Ovary (tissue), 9 donors: ENCODE results near the gene ABHD16A. TPM values are rescaled to one million over a fixed set of nuclear protein-coding genes. Genes with fewer than 3 reads are reported as not detected.

ENCODE experiments used
- DNase-seq, 5 donors: peaks; one replicate each; pipeline ENCODE4 v3.0.0-alpha.2; 2019 to 2020
- H3K27ac ChIP-seq, 2 donors: fragments of 200-600 bp; one replicate each; pipeline versions ENCODE4 v1.5.1 to v1.8.0; 2019 to 2022
- H3K27me3 ChIP-seq: fragments of 200-600 bp; one replicate; pipeline ENCODE4 v1.8.0; 2022
- H3K36me3 ChIP-seq: fragments of 200-600 bp; sonication (generic); one replicate; pipeline ENCODE4 v1.5.1; 2019
- H3K4me1 ChIP-seq: one replicate; pipeline ENCODE4 v1.8.1; 2013; ENCODE audit warnings: mild to moderate bottlenecking, moderate library complexity; ENCODE audit not compliant: insufficient read depth
- H3K4me3 ChIP-seq: fragments of 200-600 bp; sonication (generic); one replicate; pipeline ENCODE4 v1.5.1; 2017
- H3K9me3 ChIP-seq, 2 donors: fragments of 200-600 bp in 1 of 2; sonication (generic) in 1 of 2; one replicate each; pipeline versions ENCODE4 v1.5.1 to v1.8.1; 2013 to 2019; ENCODE audit warnings: mild to moderate bottlenecking in 1 of 2, moderate library complexity in 1 of 2
- CTCF ChIP-seq, 3 donors: fragments of 450-650 bp in 2 of 3; fragments of 200-600 bp in 1 of 3; IDR thresholded peaks; one replicate each; pipeline versions ENCODE4 v1.5.1 to v1.8.0; 2016 to 2022; ENCODE audit warnings: antibody characterized with exemption in 3 of 3, mild to moderate bottlenecking in 1 of 3
- EP300 ChIP-seq: sonication (generic); formaldehyde crosslinking; IDR thresholded peaks from one replicate; pipeline ENCODE4 v1.6.1; 2017; ENCODE audit warnings: antibody characterized with exemption
- POLR2A ChIP-seq: fragments of 450-650 bp; IDR thresholded peaks from one replicate; pipeline ENCODE4 v1.6.1; 2017; ENCODE audit warnings: antibody characterized with exemption, mild to moderate bottlenecking, moderate library complexity
- WGBS, 3 donors: extraction: QIAGEN DNeasy Blood & Tissue Kit in 1 of 3; methylation state at CpG; one replicate each; pipeline versions ENCODE4 v1.1.5 to v1.1.7; 2013 to 2017; 5-methylcytosine and 5-hydroxymethylcytosine counted together
- intact Hi-C, 4 donors: fragments of 100-400 bp; cut with DNase I; formaldehyde crosslinking; loops; one replicate each; pipeline versions ENCODE4 v1.11.0 to v1.15.1; 2022 to 2023
- polyA plus RNA-seq, 2 donors: library from polyadenylated mRNA; stranded (reverse); fragments of 200-250 nt in 1 of 2; fragments of 350-450 nt in 1 of 2; fragmentation: Illumina TruSeq in 1 of 2; extraction: RNeasy Lipid Tissue Mini Kit (QIAGEN cat#74804) in 1 of 2; gene quantifications; one replicate each; pipeline ENCODE4 v1.2.3, GENCODE V29; 2013 to 2014
- total RNA-seq, 7 donors: library from RNA; depleted of rRNA in 2 of 7; stranded (reverse); fragments of >200 nt in 2 of 7; fragmentation: NEBNext Ultra II Directional in 3 of 7; extraction: Animal tissue kit (Norgen Biotek cat#: 25700) in 3 of 7; gene quantifications; one replicate each; pipeline versions ENCODE4 v1.1.0 to v1.2.4, GENCODE V29; 2016 to 2023
- donor health status: DM: no; HTN: no; CAD: no; lungs with moderate emphysema.
- donor health status: DM: no; HTN: no; CAD: no.
- donor health status: Bipolar disorder and iron deficiency.
- donor health status: DM: yes; HTN: yes; CAD: no.
- donor health status: DM: no; HTN: no; CAD: no.
- donor health status: DM: yes; HTN: yes; CAD: no.

ABHD16A gene
- total and polyA plus RNA-seq, 9 donors: 25.4 to 60.4 (median 36.7) TPM

GRCh38 chr6:31660381-31661261 lies 42.5 kb downstream of the ABHD16A start, which contains the start of gene C6orf47:
TSS of gene C6orf47 (minus strand) at chr6:31660778. CDS start at chr6:31659947, 831 bp downstream.
- peaks cover 25% of the 10 kb centered on the region for H3K4me1 ChIP-seq
- DNase-seq: peak; percentile 88 to 93 (median 88)
- H3K27me3 ChIP-seq: no peaks in the 10 kb centered on the region
- intact Hi-C loops: no loop called here
- H3K36me3 ChIP-seq: no peaks in the 10 kb centered on the region
- peak within 1 kb of the TSS; percentile 27 to 55 for H3K27ac ChIP-seq
- H3K9me3 ChIP-seq: no peaks in the 10 kb centered on the region
- TF ChIP-seq POLR2A (peak; percentile 86), EP300 (no peak)
- 0 to 1% (median 0%) methylated on average over 51 to 52 of the region's 52 CpGs for WGBS, 3 donors
- H3K4me3 ChIP-seq: peak within 1 kb of the TSS; percentile 86

- peaks cover 25% of the 10 kb centered on the region for H3K4me1 ChIP-seq
- TF ChIP-seq EP300 (no peak), POLR2A (no peak), CTCF (IDR thresholded peaks at IDR 0.05) (no peak)
- no peaks in the 10 kb centered on the region for H3K27me3 ChIP-seq
- no peaks in the 10 kb centered on the region for H3K36me3 ChIP-seq
- intact Hi-C loops: no loop called here
- 8 to 14% (median 8%) methylated on average over 13 of the region's 13 CpGs for WGBS, 3 donors
- DNase-seq: no peak
- peak overlapping the region; percentile 27 to 55 for H3K27ac ChIP-seq
- peak overlapping the region; percentile 86 for H3K4me3 ChIP-seq
- H3K9me3 ChIP-seq: no peaks in the 10 kb centered on the region
Measured at GRCh38 chr6:31659649-31660380, 43.3 kb downstream of the ABHD16A start.

GRCh38 chr6:31658983-31659648 lies 44.0 kb downstream of the ABHD16A start:
- peak overlapping the region; percentile 27 to 55 for H3K27ac ChIP-seq
- peak overlapping the region; percentile 86 for H3K4me3 ChIP-seq
- H3K9me3 ChIP-seq: no peaks in the 10 kb centered on the region
- H3K36me3 ChIP-seq: no peaks in the 10 kb centered on the region
- DNase-seq: no peak
- intact Hi-C loops: no loop called here
- H3K27me3 ChIP-seq: no peaks in the 10 kb centered on the region
- WGBS, 3 donors: 70 to 76% (median 74%) methylated on average over 13 of the region's 13 CpGs
- peaks cover 23% of the 10 kb centered on the region for H3K4me1 ChIP-seq
- no peak for TF ChIP-seq EP300
- no peak for TF ChIP-seq POLR2A
- TF ChIP-seq CTCF (IDR thresholded peaks at IDR 0.05): no peak

GRCh38 chr6:31658158-31658688 lies 44.9 kb downstream of the ABHD16A start:
- no peak for DNase-seq
- H3K4me1 ChIP-seq: peaks cover 20% of the 10 kb centered on the region
- no peaks in the 10 kb centered on the region for H3K9me3 ChIP-seq
- intact Hi-C loops: no loop called here
- TF ChIP-seq EP300 (no peak), CTCF (IDR thresholded peaks at IDR 0.05) (no peak), POLR2A (no peak)
- no peaks in the 10 kb centered on the region for H3K27me3 ChIP-seq
- no peak overlapping the region for H3K27ac ChIP-seq
- 70 to 75% (median 72%) methylated on average over 4 of the region's 4 CpGs for WGBS, 3 donors
- no peak overlapping the region for H3K4me3 ChIP-seq
- H3K36me3 ChIP-seq: no peaks in the 10 kb centered on the region
